ENCODE measurements around the gene SYNGR2.

SYNGR2 gene

GRCh38 chr17:78208486-78208885 is 40.1 kb downstream of the SYNGR2 start:
- no peak for DNase-seq

GRCh38 chr17:78210111-78210510 is 41.7 kb downstream of the SYNGR2 start:
- no peak for DNase-seq

- DNase-seq, result no peak
Measured at GRCh38 chr17:78211032-78211431, 42.7 kb downstream of the SYNGR2 start.

GRCh38 chr17:78214016-78214705 is 45.8 kb downstream of the SYNGR2 start, which contains the start of gene BIRC5:
Gene BIRC5, plus strand, starts transcription at chr17:78214253. Its CDS starts 64 bp downstream, at chr17:78214317.
- peak; percentile 96 for DNase-seq

- no peak for DNase-seq
Measured at GRCh38 chr17:78214706-78215061, 46.3 kb downstream of the SYNGR2 start.

- DNase-seq, result no peak
Measured at GRCh38 chr17:78219396-78220150, 51.2 kb downstream of the SYNGR2 start.

Data from activated CD8-positive, alpha-beta memory T cell treated with anti-CD3 and anti-CD28 coated beads, Interleukin-2, amount 50 U/mL, for 48 hours (primary cell).